DLD1 (cell line): ENCODE data around the gene SNX25.
"Not testable (repeated sequence)": the region's sequence is repeated elsewhere in the genome, so short reads cannot be mapped to it uniquely, and the experiment has no call there.

Source experiments
- in situ Hi-C: cut with HindIII; loops from 2 replicates; pipeline ENCODE4 v1.10.0; 2017; ENCODE audit warnings: low sequenced_read_pairs

SNX25 gene

GRCh38 chr4:185332575-185333464 is 123.4 kb downstream of the SNX25 start:
- in situ Hi-C loops: no loop called here

- in situ Hi-C loops: no loop called here
These were observed 124.9 kb downstream of the SNX25 start for GRCh38 chr4:185334326-185334725.

- in situ Hi-C loops: no loop called here
These were observed 126.2 kb downstream of the SNX25 start for GRCh38 chr4:185335579-185335978.

DNA sequence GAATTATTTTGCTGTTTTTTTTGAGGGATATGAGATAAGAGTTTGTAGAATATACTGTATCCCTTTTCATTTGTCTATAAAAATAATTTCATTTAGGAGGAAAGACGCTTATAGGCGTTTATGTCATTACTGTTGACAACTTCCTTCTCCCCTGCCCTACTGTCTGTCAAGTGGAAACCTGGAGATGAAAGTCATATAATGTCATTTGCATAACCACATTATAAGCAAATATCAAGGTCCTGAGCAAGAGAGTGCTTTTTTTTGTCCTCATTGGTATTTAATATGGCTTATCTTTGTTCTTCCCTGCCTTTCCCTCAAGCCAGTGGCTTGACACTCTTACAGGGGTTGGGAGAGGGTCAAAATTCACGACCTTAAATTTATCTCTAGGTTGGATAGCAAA is 130.5 kb downstream of the SNX25 start:
- in situ Hi-C loops: no loop called here

DNA sequence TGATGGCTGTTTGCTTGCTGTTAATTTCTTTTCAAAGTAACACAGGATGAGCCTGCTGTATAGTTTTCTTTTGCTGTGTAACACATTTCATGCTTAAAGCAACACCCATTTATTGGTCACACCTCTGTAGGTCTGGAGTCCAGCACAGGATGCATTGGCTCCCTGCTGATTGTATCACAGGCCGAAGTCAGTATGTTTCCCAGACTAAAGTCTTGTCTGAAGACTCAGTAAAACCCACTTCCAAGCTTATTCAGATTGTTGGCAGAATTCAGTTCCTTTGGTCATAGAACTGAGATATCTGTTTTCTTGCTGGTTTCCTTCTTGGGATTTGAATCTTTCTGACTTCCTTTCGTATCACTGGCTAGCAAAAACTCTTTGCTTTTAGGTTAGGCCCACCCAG is 132.0 kb downstream of the SNX25 start:
- in situ Hi-C loops: no loop called here

DNA sequence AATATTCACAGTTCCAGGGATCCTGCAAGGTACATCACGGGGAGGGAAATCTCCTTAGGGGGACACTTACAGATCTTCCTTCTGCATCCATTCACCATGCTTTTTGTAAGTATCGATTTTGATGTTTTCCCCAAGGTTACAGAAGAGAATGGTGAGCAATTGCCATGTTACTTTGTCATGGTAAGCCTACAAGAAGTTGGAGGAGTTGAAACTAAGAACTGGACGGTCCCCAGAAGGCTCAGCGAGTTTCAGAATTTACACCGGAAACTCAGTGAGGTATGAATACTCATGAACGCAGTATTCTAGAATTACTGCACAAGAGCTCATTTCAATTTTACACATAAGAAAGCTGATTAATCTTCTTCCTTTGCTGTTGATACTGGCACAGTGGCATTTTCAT is 132.4 kb downstream of the SNX25 start:
- in situ Hi-C loops: no loop called here

DNA sequence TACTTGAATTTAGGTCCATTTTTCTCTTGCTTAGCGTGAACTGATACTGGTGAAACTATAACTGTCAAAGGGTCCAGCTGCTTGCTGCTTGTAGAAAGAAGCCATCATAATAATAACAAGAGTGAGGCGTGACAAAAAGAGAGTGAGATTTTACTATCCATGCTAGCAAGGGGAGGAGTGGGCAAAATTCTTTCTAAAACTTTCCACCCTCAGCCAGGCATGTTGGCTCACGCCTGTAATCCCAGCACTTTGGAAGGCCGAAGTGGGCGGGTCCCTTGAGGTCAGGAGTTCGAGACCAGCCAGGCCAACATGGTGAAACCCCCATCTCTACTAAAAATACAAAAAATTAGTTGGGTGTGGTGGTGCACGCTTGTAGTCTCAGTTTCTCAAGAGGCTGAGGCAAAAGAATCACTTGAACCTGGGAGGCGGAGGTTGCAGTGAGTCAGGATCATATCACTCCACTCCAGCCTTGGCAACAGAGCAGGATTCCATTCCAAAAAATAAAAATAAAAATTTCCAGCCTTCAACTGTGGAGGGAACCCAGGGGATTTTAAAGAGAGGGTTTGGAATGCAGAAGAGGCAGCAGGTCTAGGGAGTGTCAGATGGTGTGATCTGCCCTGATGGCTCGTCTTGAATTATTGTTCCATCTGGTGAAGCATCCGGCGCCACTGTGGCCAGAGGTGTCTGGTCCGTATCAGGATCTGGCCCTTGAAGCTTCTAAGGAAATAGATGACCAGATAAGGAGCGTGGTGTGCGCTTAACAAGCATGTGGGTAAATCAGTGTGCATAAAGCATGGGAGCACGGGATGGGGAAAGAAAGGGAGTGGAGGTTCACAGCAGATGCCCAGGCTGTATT is 134.6 kb downstream of the SNX25 start:
- in situ Hi-C loops: no loop called here

DNA sequence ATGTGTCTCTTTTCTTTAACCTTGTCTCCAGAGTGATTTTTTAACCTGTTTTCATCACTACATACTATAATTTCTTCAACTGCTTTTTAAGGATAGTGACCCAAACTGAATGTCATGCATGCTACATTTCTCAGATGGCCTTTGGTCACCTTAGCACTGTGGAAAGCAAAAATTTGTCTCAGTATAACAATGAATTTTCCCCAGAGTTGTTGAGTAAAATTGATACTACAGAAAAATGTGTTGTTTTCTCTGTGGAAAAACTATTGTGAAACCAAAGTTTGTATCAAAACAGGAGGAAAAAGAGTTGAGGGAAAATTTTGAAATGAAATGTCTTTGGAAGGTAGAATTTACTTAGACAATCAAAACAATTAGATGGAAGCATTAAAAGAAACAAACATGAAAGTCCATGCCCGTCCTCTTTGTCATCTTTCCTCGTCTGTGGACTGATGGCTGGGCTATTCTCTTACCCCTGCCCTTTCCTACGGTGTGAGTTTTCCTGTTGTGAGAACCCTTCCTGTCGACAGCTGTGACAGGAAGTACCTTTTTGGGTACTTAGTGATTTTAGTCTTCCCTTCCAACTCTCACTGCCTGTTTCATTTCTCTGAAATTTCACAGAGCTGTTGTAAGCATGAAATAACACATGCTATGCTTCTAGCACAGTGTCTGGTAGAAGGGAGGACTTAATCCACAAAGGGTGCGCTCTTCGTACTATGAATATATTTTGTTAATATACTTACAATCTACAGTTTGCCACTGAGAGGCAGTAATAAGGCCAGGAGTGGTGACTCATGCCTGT is 135.5 kb downstream of the SNX25 start:
- in situ Hi-C loops: no loop called here

- in situ Hi-C loops: no loop called here
These were observed 137.7 kb downstream of the SNX25 start for GRCh38 chr4:185346975-185347601.

DNA sequence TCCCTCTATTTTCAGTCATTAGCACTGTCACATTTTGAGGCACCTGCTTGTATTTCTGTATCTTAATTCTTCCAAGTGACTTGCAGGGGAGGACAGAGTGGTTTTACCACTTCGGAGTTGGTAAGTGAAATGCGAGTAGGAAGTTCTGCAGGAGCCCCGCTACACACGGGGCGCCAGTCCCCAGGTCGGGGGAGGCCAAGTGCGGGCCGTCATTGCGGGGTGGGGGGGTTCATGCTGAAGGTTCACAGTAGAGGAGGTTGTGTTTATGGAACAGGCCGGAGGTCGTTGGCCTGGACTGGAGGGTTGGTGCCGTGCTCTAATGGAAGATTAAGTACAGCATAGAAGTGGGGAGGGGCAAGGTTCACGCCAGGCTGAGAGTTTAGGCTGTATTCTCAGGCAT is 142.3 kb downstream of the SNX25 start:
- in situ Hi-C loops: no loop called here

GRCh38 chr4:185352202-185352601 is 142.8 kb downstream of the SNX25 start:
- in situ Hi-C loops: no loop called here

DNA sequence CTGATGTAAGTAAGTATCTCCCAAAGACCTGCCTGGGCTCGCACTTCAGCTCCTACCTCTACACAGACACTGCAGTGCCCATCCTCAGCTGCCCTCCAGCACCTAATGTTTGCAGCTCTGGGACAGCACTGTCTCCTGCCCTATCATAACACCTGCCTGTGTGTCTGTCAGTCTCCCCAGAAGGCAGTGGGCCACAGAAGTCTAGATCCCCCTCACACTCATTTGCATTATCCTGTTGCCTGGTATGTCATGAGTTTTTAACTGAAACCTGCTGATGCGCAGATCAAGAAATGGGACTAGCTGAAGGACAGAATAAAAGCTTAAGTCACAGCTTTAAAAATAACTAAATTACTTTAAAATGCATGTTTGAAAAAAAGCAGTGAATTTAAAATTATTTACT is 143.3 kb downstream of the SNX25 start:
- in situ Hi-C loops: no loop called here

- in situ Hi-C loops: no loop called here
These were observed 147.8 kb downstream of the SNX25 start for GRCh38 chr4:185357211-185357610.

- in situ Hi-C loops: no loop called here
These were observed 148.5 kb downstream of the SNX25 start for GRCh38 chr4:185357733-185358440.

GRCh38 chr4:185358514-185358913 is 149.1 kb downstream of the SNX25 start:
- in situ Hi-C loops: no loop called here

GRCh38 chr4:185358959-185359358 is 149.6 kb downstream of the SNX25 start:
- in situ Hi-C loops: no loop called here

- in situ Hi-C loops: no loop called here
These were observed 150.5 kb downstream of the SNX25 start for GRCh38 chr4:185359767-185360446.

DNA sequence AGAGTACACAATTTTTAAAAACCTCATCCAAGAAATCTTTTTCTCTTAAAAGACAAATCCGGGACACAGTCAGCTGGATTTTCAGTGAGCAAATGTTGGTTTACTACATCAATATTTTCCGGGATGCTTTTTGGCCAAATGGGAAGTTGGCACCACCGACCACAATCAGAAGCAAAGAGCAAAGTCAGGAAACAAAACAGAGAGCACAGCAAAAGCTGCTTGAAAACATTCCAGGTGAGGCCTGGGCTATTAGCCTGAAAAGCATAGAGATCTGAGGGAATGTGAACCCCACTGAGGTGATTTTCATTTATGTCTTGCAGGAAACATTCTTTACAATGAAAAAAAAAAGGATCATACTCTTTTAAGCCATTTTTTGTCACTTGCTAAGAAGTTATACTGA is 152.5 kb downstream of the SNX25 start:
- in situ Hi-C loops: no loop called here

- in situ Hi-C loops: not testable (repeated sequence)
These were observed 153.2 kb downstream of the SNX25 start for GRCh38 chr4:185362570-185362969.
